OCI-LY1 (cell line): ENCODE measurements around the gene GCNT3.

ENCODE experiments used
- CTCF ChIP-seq: fragments of 200-600 bp; sonication (generic), shearing (Covaris generic); IDR thresholded peaks from 2 replicates; pipeline ENCODE4 v1.5.1; 2017; ENCODE audit warnings: mild to moderate bottlenecking, antibody characterized with exemption, low read length, moderate library complexity, mixed read lengths
- EZH2 ChIP-seq: fragments of 200-600 bp; sonication (generic), shearing (Covaris generic); IDR thresholded peaks from 2 replicates; pipeline ENCODE4 v1.8.0; 2017; ENCODE audit warnings: borderline replicate concordance, mixed run types, mild to moderate bottlenecking, antibody characterized with exemption, low read length, moderate library complexity, mixed read lengths

GRCh38 chr15:59668556-59668955, 57.0 kb downstream of the GCNT3 start:
- TF ChIP-seq CTCF: no peak
- TF ChIP-seq EZH2: no peak
